HG02938 (cell line): ENCODE measurements around the gene DNAJC25.
"Not testable (repeated sequence)": the region's sequence is repeated elsewhere in the genome, so short reads cannot be mapped to it uniquely, and the experiment has no call there.

Source experiments
- ATAC-seq: cut with Tn5 transposase; IDR thresholded peaks from one replicate; pipeline ENCODE4 v1.9.1; 2021; ENCODE audit warnings: mild to moderate bottlenecking, moderate library complexity; ENCODE audit not compliant: unreplicated experiment

Gene DNAJC25

DNA sequence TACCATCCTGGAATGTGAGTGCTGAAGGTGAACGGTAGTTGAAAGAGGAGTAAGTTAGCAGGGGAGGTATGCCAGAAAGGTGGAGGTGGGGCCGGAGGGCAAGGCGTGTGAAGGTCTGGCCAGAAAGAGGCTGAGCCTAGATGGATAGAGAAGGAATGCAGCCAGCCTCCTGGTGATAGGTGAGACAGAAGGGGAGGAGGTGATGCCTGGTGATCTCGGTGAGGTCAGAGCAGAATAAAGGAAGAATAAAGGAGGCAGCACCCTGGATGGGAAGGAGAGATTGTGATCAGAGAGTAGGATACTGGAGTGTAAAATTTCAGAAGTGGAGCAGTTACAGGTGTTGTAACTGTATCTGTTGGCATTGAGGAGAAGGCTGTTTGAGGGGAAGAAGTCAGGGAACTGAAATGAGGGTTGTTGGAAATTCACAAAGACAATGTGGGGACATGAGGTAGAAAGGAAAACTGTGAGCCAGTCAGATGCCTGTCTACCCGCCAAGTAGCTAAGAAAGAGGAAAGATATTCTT, 32.2 kb downstream of the DNAJC25 start:
- ATAC-seq: no peak

- no peak for ATAC-seq
These were observed 37.0 kb downstream of the DNAJC25 start for GRCh38 chr9:111668026-111668573.

- ATAC-seq: not testable (repeated sequence)
These were observed 37.5 kb downstream of the DNAJC25 start for GRCh38 chr9:111668601-111669000.

DNA sequence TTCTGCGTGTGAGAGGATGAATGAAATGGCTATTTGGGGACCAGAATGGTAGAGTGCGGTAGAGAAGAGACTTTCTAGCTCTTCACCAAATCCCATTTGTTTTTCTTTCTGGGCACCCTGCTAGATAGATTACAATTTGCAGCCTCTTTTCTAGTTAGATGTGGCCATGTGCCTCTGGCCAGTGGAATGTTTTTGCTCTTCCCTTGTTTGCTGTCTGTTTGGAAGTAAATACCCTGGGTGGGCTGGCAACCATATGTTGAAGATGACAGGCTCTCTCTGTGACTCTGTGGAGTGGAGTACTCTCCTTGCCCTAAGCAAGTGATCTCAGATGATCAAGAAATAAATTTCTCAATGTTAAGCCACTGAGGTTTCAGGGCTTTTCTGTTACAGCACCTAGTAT, 43.2 kb downstream of the DNAJC25 start:
- ATAC-seq: no peak

- no peak for ATAC-seq
These were observed 45.0 kb downstream of the DNAJC25 start for GRCh38 chr9:111676116-111676515.

GRCh38 chr9:111678293-111678692, 47.2 kb downstream of the DNAJC25 start:
- no peak for ATAC-seq

- no peak for ATAC-seq
These were observed 48.1 kb downstream of the DNAJC25 start for GRCh38 chr9:111679199-111679598.

DNA sequence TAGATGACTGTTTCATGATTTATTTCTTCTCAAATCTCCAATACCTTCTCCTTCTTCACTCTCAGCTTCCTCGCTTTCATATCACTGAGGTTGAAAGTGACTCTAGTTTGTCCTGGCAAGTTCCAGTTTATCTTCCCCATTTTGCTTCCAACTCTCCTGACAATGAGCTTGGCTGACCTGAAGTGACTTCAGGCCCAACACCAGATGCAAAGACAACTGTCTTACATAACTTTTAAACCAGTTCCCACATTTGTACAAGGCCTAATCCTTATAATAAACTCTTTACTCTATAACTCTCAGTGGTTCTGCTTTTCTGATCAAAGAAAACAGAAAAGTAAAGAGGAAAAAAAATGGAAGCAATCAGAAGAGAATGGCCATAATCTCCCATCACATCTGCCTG, 52.3 kb downstream of the DNAJC25 start:
- no peak for ATAC-seq

- ATAC-seq: no peak
These were observed 60.7 kb downstream of the DNAJC25 start for GRCh38 chr9:111691672-111692329.

DNA sequence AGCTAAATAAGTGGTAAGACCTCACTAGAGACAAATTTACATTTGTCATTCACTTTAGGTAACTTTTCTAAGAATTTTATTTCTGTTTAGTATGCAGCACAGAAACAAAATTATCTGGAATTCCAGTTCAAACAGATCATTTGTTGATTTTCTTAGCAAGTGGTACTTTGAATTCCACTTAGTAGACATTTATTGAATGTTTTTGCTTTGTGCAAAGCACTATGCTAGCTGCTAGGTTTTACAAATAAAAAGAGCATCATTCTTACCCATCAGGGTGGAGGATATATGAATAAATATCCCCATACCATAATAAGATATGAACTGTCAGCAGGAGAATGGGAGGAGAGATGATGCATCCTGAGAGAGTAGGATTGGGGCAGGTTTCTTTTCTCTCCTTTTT, 65.7 kb downstream of the DNAJC25 start:
- ATAC-seq: no peak

DNA sequence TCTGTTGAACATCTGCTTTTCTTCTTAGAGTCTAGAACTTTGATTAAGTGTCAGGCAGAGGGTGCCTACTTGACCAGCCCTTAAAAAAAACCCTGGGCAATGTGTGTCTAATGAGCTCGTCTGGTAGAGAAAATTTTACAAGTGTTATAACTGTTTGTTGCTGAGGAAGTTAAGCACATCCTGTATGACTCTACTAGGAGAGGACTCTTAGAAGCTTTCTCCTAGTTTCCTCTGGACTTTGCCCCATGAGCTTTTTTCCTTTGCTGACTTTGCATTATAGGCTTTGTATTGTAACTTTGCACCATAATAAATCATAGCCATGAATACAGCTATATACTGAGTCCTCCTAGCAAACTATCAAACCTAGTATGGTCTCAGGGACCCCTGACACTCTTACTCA, 69.6 kb downstream of the DNAJC25 start:
- no peak for ATAC-seq
